HG03135 (cell line): Measurements from ENCODE around the gene SPTBN5.

Source experiments
- ATAC-seq: cut with Tn5 transposase; IDR thresholded peaks from one replicate; pipeline ENCODE4 v1.9.1; 2021; ENCODE audit warnings: mild to moderate bottlenecking, moderate library complexity; ENCODE audit not compliant: unreplicated experiment

SPTBN5 gene

DNA sequence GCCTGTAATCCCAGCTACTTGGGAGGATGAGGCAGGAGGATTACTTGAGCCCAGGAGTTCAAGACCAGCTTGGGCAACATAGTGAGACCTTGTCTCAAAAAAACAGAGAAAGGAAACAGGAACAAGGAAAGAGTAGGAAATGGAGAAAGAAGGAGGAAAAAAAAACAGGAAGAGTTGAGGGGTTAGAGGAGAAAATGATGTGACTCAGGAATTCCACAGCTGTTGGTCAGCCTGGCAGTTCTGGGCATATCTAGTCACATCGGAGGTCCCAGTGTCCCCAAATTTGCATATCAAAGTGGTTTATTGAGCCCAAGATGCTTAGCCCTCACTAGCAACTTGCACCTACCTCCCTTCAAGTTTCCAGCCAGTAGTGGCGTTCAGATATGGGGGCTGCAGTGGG is 84.7 kb downstream of the SPTBN5 start:
- no peak for ATAC-seq

DNA sequence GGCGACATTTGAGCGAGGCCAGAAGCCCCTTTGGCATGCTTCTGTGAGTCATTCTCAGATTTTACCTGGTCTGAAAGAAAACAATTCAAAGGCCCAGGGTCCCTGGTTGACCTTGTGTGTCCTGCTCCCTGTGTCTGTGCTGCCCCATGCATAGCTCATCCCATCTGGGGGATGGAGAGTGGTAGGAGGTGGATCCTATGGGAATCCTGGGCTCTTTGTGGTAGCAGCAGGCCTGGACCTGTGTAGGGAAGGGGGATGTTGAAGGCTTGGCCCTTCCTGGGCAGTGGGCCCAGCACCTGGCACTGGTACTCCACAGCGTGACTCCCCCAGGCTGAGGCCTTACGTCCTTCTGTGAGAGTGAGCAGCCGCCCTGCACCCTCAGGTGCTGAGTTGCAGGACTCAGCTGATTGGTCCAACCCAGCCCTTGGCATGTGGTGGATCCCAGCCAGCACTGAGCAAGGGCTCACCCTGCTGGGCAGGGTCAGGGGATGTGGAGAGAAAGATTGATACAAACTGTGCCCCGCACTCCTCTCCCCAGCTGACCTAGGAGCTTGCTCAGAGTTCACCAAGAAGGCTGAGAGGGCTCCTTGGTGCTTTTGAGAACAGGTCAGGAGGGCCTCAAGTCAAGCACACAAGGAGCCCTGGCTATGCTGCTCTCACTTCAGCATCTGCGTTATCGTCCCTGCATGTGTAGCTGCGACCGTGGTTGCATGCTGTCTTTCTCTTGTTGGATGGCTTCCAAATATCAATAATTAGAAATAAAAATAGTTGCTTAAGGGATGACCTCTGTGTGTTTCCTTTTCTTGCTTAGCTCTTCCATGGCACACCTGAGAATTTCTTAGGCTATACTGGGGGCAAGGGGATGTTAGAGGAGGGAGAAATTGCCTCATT is 87.3 kb downstream of the SPTBN5 start:
- ATAC-seq: no peak

DNA sequence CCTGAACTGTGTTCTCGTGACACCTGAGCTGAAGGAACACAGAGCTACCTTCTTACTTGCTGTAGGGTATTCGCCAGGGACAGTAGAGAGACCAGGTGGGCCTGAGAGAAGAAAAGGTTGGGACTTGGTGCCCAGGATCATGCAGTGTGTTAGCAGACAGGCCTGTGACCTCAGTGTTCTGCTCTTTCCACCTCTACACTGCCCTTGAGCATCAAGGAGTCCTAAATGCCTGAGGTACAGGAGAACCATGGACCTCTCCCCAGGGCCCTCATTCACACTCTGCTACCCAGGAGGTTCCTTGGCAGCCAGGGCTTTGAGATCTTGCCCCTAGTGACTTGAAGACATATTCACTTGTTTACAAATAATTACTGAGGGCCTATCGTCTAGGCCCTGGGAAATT is 88.1 kb downstream of the SPTBN5 start:
- ATAC-seq: no peak

DNA sequence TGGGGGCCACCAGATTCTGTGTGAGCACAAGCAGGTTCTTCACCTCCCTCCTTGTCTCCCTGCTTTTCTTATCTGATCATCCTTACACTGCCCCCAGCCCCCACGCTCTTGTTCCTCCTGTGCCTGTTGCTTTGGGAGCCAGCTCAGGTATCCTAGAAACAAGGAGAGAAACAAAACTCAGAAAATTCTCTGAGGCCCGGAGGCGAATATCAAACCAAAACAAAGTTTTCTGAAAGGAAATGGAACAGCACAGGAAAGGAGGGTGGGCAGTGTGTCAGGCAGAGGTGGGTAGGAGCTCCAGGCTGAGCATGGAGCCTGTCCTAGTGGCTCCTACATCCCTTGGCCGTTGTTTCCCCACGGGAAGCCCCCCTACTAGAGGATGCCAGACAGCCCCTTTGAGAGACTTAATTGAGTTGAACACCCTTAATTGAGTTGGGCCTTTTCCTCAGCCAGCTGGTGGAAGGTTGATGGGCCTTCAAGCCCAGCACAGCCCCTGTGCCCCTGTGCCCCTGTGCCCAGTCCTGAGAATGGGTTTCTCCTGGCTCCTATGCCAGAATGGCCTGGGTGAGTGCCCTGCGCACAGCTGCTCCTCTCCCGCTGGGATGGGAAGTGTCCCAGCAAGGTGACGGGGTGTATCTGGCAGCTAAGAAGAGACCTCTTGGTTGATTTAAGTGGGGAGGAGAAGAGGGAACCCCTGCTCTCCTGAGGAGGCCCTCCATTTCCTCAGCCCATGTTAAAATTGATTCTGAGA is 88.8 kb downstream of the SPTBN5 start:
- no peak for ATAC-seq

DNA sequence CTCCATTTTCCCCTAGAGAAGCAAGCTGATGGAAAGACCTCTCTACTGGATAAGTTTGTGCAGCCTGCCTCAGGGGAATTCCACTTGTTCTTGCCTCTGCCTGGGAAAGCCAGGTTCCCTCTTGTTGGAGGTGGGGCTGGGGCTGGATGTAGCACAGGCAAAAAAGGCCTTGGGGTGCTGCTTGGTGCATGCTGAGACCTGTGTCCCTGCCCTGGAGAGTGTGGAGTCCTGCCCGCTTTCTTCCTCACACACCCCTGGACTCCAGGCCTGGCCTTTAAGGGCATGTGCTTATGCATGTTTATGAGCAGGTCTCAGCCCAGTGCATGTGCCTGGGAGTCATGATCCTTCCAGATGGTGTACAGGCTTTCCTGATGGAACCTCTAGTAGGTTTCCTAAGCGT is 89.5 kb downstream of the SPTBN5 start:
- no peak for ATAC-seq

DNA sequence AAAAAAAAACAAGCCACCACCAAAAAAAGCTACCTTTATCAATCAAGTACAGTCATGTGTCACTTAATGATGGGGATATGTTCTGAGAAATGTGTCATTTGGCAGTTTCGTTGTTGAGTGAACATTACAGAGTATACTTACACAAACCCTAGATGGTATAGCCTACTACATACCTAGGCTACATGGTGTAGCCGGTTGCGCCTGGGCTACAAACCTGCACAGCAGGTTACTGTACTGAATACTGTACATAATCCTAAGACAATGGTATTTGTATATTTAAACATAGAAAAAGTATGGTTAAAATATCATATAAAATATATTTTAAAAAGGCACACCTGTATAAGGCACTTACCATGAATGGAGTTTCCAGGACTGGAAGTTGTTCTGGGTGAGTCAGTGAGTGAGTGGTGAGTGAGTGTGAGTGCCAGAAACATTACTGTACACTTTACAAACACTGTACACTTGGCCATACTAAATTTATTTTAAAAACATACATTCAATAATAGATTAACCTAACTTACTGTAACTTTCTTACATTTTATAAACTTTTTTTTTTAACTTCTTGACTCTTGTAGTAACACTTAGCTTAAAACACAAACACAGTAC is 91.9 kb downstream of the SPTBN5 start:
- no peak for ATAC-seq

DNA sequence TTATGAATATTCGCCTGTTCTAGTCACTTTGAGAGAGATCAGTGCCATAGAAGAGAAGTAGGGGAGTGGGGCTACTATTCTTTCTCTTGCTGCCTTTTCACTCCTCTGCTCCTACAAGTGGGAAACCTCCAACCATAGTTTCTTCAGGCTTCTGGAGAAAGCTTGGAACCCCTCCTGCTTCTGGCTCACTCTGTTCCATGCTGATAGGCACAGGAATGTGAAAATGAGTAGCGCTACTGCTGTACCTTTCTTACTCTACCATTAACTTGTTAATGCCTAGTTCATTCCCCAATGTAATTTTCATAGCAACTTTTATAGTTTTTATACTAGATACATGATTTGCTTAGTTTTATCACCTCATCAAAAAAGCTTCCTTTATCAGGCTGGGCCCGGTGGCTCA is 92.7 kb downstream of the SPTBN5 start:
- ATAC-seq: no peak

DNA sequence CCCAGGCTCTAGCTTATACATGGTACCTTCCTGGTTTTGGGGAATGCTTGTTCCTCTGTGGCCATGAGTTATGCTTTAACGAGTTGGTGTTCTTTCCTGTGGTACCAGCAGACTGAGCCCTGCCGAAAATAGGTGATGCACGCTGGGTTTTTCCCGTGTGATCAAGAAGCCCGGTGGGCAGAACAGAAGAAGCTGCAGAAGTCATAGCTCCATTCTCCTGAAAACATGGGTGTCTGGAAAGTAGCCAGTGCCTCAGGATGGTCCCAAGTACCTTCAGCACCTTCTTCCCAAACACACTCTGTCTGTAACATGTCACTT is 94.4 kb downstream of the SPTBN5 start:
- no peak for ATAC-seq

DNA sequence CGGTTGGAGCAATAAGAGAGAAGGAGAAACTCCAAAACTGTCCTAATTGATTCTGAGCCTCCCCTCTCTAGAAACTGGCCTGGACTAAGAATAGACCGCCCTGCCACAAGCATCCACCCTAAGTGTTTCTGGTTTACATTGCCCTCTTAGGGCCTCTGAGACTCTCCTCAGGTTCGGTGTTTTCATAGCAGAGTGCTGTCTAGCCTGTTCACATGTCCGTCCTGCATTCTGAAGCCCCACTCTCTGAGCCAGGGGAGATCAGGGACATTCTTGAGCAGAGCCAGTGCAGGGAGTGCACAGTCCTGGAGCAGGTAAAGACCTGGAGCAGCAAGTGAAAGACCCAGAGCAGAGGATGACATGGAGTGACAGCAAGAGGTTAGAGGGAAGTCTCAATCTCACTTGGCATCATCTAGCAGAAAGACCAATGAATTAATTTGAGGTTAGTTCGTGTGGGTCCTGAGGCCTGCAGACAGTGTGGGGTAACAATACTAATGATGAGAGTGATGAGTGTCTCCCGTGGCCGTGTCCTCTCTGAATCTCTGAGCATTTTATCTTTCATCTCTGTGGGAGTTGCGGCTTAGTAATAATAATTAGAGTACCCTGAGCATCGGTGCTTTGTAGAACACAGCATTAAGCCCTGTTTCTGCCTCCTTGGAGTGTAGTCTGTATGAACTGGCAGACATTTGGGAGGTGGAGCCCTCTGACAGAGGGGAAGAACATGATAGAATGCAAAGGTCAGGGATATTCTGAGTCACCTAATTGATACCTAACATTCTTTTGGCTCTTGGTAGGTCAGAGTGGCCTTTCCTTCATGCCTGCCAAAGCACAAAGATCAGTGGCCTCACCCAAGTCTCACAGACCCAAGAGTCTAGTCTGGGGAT is 95.0 kb downstream of the SPTBN5 start:
- no peak for ATAC-seq
